Kidney tubule cell (primary cell): ENCODE results near the gene SCT.
A peak's percentile ranks its signal among the peaks of the same experiment; 100 is the strongest.

Source experiments
- DNase-seq: peaks from one replicate; pipeline ENCODE4 v3.0.0-alpha.2; 2018; ENCODE audit warnings: low spot score

SCT gene

DNA sequence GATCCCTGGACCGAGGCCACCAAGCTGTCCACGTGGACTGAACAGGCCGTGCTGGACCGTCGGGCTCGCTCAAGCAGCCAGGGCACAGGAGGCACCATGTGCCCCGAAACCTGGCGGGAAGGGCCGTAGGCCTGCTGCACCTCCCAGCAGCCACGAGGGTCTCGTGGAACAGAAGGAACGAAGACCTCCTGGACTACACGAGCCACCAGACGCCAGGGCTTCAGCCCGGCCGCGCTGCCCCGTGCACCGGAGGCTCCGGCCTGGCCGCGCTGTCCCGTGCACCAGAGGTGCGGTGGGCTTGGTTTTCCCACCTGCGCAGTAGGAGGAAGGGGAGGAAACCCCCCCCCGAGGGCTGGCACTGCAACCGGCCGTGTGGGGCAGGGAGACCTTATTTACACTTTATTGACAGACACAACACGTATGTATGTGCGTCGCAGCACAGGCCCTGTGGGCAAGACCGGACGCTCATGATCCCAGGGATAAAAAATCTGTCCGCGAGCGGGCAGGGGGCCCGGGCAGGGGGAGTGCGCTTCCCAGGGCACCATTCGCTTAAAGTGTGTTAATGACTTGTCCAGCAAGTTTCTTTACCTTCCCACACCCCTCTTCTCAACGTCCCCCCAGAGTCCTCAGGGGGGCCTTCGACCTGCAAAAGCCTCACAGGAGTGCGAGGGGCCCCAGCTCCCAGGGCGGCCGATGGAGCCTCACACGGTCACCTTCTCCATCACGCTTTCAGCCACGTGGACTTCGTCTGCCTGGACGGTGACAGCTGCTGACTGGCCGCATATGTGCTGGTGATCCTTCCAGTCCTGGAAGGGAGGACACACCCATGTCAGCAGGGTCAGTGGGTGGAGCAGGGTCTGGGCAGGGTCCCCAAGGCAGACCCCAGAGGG is 17.1 kb upstream of the SCT start:
- DNase-seq, result no peak

DNA sequence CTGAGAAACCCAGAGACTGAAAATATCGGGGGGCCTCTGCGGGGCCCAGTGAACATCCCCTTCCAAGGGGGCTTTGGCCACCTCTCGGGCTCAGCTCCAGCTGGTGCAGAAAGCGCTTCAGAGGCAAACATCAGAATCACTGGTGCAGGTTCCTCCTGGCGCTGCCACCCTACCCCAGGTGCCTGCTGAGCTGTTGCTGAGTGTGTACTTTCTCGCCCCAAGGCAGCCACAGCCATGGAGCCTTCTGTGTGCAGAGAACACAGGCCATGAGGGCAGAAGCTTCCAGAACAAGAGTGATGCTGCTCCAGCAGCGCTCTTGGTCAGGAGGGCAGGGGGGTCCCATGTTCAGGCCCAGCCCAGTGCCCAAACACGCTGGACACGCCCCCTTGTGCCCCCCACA is 16.4 kb upstream of the SCT start:
- no peak for DNase-seq

DNA sequence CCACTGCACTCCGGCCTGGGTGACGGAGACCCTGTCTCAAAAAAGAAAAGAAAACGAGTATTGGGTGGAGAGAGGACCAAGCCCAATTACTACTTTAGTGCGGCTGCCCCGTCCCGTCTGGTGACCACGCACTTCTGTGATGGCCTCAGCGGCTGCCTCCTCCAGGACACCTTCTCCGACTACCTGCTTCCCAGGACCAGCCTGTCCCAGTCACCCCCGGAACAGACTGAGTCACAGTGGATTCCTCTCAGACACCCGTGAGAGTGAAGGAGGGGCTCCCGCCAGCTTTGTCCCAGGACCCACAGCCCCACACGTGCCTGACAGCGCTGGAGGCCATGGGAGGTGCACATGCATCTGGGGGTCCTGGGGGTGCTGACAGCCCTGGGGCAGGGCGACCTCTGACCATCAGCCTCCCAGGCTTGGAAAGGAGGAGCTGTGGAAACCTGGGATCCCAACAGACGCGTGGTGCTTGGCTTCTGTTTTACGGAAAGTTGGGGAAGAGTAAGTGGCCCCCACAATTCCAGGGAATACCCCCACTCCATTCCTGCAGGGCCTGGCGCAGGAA is 14.9 kb upstream of the SCT start:
- DNase-seq, result no peak

DNA sequence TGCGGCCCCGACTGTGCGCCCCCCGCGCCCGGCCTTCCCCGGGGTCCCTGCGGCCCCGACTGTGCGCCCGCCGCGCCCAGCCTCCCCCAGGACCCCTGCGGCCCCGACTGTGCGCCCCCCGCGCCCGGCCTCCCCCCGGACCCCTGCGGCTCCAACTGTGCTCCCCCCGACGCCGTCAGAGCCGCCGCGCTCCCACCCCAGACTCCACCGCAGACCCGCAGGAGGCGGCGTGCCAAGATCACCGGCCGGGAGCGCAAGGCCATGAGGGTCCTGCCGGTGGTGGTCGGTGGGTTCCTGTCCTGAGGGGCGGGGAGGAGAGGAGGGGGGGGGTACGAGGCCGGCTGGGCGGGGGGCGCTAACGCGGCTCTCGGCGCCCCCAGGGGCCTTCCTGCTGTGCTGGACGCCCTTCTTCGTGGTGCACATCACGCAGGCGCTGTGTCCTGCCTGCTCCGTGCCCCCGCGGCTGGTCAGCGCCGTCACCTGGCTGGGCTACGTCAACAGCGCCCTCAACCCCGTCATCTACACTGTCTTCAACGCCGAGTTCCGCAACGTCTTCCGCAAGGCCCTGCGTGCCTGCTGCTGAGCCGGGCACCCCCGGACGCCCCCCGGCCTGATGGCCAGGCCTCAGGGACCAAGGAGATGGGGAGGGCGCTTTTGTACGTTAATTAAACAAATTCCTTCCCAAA is 13.2 kb upstream of the SCT start:
- DNase-seq, result no peak

DNA sequence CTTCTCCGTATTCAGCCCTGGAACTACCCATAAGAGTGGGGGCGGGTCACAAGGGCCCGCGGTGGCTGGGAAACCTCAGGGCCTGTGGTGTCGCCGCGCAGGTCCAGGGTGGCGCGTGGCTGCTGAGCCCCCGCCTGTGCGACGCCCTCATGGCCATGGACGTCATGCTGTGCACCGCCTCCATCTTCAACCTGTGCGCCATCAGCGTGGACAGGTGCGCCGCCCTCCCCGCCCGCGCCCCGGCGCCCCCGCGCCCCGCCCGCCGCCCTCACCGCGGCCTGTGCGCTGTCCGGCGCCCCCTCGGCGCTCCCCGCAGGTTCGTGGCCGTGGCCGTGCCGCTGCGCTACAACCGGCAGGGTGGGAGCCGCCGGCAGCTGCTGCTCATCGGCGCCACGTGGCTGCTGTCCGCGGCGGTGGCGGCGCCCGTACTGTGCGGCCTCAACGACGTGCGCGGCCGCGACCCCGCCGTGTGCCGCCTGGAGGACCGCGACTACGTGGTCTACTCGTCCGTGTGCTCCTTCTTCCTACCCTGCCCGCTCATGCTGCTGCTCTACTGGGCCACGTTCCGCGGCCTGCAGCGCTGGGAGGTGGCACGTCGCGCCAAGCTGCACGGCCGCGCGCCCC is 12.5 kb upstream of the SCT start:
- no peak for DNase-seq

DNA sequence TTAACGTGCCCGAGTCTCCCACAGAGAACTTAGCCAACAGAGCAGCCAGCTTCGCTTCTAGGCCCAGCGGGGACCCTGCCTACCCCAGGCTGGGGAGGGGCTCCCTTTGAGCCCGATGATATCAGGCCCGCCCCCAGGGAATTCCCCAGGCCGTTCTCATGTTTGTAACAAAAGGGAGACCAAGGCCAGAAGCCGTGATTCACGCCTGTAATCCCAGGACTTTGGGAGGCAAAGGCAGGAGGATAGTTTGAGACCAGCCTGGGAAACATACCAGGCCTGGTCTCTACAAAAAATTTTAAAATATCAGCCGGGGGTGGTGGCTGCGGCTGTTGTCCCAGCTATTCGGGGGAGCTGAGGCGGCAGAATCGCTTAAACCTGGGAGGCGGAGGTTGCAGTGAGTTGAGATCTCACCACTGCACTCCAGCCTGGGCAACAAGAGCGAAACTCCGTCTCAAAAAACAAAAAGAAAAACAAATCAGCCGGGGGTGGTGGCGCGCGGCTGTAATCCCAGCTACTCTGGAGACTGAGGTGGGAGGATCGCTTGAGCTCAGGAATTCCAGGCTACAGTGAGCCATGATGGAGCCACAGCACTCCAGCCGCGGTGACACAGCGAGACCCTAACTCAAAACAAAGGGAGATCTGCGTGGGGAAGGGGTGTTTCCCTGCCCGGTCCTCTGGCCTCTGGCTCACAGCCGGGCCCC is 11.8 kb upstream of the SCT start:
- no peak for DNase-seq

DNA sequence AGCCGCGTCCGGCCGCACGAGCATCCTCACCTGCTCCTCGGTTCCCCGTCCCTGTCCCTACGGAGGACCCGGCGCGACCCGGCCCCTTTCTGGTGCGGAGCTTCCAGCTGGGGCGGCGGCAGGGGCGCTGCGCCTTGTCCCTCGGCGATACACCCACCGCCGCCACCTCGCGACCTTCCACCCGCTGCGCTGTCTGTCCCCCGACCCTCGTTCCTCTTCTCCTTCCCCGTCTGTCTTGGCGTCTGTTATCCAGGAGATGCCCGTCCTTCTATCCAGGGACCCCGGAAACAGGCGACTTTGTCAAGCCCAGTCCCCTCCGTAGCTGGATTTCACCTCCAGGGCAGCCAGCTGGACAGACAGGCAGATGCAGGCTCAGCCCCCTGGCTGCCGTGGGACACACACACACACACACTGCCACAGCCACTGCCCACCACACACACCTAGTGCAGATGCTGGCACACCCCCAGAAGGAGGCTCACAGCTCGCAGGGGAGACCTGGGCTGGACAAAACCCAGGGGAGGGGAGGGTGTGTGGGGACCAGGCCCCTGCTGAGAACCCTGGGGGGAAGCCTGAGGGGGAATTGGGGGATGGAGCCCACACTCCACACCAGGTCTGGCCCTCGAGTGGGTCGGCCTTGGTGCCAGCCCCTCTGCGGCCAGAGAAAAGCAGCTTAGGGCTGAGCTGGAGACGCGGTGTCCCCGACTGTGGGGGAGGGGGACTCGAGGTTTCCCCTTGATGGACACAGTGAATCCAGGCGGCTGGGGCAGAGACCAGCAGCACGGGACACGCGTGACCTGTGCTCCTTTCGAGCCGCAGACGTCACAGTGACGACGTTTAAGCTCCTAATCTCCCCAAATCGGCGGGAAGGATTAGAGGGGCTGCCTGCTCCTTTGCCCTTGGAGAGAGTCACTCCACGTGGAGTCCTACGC is 10.9 kb upstream of the SCT start:
- DNase-seq, result no peak

DNA sequence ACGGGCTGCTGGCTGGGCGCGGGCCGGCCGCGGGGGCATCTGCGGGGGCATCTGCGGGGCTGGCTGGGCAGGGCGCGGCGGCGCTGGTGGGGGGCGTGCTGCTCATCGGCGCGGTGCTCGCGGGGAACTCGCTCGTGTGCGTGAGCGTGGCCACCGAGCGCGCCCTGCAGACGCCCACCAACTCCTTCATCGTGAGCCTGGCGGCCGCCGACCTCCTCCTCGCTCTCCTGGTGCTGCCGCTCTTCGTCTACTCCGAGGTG is 10.3 kb upstream of the SCT start:
- no peak for DNase-seq

DNA sequence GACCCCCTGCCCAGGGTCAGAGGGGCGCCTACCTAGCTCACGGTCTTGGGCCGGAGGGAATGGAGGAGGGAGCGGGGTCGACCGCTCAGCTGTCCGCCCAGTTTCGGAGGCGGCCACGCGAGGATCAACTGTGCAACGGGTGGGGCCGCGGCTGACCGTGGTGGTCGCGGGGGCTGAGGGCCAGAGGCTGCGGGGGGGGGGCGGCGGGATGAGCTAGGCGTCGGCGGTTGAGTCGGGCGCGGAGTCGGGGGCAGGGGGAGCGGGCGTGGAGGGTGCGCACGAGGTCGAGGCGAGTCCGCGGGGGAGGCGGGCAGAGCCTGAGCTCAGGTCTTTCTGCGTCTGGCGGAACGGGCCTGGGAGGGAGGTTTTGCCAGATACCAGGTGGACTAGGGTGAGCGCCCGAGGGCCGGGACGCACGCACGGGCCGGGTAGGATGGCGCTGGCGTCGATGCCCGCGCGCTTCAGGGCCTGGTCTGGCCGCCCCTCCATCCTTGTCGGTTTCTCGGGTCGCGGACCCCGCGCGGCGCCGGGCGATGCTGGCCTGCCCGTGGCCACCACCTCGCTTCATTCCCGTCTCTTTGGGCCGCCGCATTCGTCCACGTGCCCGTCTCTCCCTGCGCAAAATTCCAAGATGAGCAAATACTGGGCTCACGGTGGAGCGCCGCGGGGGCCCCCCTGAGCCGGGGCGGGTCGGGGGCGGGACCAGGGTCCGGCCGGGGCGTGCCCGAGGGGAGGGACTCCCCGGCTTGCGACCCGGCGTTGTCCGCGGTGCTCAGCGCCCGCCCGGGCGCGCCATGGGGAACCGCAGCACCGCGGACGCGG is 9.7 kb upstream of the SCT start, which contains the start of gene DRD4:
Gene DRD4 (plus strand): TSS at position 759 of the 822 bp plus-strand sequence. CDS start 36 bp downstream, at position 795.
- DNase-seq, result no peak

DNA sequence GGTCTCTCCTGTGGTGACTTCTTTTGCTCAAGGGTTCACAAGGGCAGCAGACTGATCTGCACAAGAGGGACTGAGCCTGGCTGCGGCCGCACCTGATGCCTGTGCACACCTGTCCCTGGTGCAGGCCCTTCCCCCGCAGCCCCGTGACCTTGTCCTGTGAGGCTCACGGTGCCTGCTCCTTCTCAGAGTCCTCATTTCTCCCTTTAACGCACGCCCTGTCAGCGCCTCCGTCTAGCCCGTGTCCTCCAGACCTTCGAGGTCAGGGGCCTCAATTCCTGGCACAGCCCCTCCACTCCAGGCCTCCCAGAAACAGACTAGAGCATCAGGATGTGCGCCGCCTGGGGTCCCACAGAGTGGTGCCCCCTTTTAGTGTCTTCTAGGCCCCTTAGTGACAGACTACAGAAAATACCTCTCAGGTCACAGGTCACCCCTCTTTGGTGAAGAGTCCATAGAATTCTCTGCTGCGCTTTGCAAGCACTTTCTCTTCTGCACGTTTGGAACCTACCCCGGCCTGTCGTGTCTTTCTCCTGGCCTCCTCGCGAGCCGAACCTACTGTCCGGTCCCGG is 9.0 kb upstream of the SCT start:
- no peak for DNase-seq

DNA sequence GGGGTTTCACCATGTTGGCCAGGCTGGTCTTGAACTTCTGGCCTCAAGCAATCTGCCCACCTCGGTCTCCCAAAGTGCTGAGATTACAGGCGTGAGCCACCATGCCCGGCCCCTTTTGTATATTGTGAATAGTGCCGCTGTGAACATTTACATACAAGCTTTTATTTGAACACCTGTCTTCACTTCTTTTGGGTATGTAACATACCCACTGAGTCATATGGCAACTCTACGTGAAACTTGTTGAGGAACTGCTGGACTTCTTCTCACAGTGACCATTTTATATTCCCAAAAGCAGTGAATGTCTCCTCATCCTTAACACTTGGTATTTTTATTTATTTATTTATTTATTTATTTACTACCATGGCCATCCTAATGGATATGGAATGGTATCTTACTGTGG is 3.9 kb upstream of the SCT start:
- DNase-seq, result no peak

DNA sequence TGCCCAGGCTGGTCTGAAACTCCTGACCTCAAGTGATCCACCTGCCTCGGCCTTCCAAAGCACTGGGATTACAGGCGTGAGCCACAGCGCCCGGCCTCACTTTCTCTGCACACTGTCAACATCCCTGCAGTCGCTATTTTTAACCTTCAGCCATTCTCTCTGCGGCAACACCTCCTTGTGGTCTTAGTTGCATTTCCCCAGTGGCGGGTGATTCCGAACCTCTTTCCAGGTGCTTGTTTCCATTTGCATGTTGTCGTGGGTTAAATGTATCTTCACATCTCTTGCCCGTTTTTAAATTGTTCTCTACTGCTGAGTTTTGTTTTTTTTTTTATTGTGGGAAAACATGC is 2.2 kb upstream of the SCT start:
- no peak for DNase-seq

DNA sequence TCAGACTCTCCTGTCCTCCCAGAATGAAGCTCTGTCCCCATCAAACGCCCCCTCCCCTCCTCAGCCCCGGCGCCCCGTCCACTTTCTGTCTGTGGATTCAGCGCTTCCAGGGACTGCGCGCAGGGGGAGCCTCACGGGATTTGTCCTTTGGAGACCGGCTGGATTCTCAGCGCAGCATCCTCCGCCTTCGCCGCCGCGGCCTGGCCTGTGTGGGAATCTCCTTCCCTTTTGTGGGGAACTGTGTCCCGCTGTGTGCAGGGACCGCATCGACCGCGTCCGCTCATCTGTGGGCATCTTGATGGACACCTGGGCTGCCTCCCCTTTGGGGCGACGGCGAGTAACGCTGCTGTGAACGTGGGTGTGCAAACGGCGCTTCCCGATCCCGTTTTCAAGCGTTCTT is 1.1 kb upstream of the SCT start:
- no peak for DNase-seq

DNA sequence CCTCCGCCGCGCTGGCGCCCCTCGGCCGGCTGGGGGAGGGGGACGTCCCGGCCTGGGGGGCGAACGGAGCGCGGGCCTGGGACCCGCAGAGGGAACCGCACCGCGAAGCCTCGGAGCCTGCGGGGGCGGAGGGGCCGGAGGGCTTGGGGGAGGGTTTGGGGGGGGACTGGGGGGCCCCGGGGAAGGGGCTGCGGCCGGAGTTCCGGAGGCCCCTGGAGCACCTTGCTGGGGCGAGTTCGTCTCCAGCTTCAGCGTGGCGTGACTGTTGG is 261 bp upstream of the SCT start:
- no peak for DNase-seq

DNA sequence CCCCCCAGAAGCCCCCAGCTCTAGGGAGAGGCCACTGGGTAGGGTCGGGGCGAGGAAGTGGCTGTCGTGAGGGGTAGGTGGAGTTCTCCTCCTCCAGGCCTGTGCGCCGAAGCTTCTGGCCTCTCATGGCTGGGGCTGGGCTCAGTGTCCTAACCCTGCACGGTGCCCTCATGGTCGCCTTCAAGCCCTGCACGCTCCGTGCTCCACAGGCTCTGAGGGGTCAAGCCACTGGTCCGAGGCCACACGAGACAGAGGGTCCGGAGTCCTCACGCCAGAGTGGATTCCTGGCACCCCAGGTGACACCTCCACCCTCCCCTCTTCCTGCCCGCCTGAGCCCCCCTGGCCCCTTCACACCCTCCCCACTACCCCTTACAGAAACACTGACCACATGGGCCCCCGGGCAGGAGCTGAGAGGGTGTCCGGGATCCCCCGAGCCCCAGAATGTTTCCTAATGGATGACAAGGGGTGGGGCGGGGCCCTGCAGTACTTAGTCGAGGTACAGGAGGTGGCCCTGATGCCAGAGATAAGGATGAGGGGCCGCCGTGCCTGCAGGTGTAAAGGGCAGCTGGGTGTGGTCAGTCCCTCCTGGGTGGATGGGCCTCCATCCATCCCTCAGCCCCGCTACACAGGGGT is 1.2 kb downstream of the SCT start:
- DNase-seq, result no peak

DNA sequence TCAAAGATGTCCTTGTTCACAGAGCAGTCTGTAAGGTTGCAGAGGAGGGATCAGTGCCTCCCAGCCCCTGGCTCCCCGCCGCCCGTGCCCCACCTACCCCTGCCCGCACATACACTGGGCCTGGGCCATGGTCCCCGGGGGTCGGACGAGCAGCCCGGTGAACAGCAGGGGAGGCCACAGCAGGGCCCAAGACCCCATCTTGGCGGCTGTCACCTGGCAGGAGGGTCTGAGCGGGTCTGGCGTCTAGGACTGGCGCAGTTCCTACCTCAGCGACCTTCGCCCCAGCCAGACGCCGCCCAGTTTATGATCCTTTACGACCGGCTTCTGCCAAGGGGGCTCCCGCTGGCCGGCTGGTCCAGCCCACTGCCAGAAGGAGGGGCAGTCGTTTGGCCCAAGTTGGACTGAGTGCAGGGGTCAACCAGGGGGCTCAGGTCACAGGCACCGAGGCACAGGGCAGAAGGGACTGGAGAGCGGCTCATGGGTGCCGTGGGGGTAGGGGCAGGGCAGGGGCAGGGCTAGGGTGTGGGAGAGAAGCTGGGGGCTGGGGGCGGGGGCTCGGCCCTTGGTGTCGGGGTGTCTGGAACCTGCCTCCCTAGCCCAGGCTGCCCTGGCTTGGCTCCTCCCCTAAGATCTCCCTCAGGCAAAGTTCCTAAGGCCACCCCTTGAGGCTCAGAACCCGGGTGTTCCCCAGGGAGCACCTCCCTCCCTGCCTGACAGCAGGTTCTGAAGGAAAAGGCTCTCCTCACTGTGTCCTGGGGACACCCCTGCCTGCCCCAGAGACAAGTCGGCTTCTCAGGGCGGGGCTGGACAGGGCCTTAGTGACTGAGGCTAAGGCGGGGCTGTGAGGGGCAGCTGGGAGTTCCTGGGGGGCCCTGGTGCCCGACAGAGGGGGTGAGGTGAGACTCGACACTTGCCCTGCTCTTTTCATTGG is 2.0 kb downstream of the SCT start, which contains the start of gene CDHR5:
Gene CDHR5 (minus strand): TSS at position 251 of the 931 bp plus-strand sequence. CDS start 53 bp downstream, at position 198.
- DNase-seq, result no peak

DNA sequence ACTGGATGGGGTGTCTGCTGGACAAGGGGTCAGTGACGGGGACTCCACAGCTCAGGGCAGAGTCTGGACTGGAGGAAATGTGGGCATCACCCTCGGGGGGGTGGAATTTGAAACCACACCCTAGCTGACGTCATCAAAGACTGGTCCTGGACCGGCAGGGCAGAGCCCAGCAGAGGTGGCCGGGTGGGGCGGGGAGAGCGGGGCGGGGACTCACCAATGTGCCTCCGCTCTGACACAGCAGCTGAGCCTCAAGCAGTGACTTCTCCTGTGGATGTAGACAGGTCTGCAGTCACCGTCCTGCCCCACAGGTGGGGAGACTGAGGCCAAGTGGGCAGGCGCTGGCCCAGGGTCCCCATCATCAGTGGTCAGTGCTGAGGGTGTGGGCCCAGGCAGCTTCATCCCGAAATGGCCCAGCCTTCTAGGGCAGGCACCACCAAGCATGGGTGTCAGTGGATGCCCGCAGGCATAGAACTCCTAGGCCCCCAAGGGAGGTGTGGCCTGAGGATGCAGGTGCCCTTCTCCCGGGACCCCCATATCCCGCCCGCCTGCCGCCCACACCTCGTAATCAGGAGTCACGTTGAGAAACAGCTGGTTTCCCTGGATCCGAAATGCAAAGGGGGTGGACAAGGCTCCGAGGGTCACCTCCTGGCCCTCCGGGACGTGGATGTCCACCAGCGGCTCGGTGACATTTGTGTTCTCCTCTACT is 2.8 kb downstream of the SCT start:
- peak; percentile 57 for DNase-seq

DNA sequence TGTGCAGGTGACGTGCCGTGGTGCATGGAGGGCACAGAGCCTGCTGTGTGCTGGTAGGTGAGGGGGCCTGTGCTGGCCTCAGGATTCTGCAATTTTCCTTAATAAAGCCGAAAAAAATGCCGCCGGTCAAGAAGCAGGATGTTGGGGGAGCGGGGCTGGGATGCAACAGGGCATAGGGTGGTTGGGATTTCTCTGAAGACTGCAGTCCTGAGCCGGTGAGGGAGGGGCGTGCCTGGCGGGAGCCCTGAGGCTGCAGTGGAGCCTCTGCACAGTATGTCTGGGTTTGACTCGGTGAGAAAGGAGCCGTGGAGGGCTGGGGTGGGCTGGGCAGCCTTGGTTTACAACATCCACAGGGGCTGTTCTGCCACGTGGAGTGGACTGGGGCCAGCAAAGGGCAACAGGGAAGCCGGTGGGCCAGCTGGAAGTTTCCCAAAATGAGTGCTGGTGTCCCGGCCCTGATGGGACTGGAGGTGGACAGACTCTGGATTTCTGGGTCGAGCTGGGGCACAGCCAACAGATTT is 3.6 kb downstream of the SCT start:
- no peak for DNase-seq
